ENCODE data around the gene CLCN1. TPM values are rescaled to one million over a fixed set of nuclear protein-coding genes. Genes with fewer than 3 reads are reported as not detected.
A peak's percentile ranks its signal among the peaks of the same experiment; 100 is the strongest.

CLCN1 gene
- total RNA-seq, 1 experiment from 2014 or later, result not detected

DNA sequence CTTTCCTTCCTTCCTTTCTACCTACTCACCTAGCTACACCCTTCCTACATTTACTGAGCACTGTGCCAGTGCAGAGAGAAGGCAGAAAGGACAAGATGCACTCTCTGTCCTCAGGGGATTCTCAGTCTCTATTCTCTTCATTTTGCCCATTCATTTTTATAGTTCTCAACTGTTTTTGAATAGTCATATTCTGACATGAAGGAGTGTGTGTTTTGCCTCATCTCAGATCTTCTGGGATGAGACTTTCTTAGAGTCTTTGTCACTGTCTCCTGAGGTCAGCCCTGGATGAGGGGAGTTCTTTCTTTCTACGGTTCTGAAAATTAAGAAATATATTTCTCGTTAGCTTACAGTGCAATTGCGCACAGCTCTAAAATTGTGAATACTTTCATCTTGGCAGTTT, 21.3 kb downstream of the CLCN1 start:
- H3K9me3 ChIP-seq (replicated peaks), result no peaks in the 10 kb centered on the region
- H3K27me3 ChIP-seq, result 0 out of 2 replicates have a peak, but pooled peaks cover 5% of the 10 kb centered on the region
- H3K36me3 ChIP-seq, result no peaks in the 10 kb centered on the region
- no peak overlapping the region for H3K27ac ChIP-seq
- no peaks in the 10 kb centered on the region for H3K4me1 ChIP-seq
- no peak overlapping the region for H3K4me3 ChIP-seq
- no peak for DNase-seq

GRCh38 chr7:143341842-143342241, 25.9 kb downstream of the CLCN1 start:
- Histone ChIP-seq H3K36me3 (no peaks in the 10 kb centered on the region), H3K27ac (no peak overlapping the region), H3K27me3 (0 out of 2 replicates have a peak, but pooled peaks cover 5% of the 10 kb centered on the region), H3K4me1 (no peaks in the 10 kb centered on the region), H3K4me3 (no peak overlapping the region), H3K9me3 (replicated peaks) (no peaks in the 10 kb centered on the region)
- no peak for DNase-seq

GRCh38 chr7:143343596-143343995, 27.7 kb downstream of the CLCN1 start:
- Histone ChIP-seq H3K27me3 (peaks cover 8% of the 10 kb centered on the region; the same call in 1 of the 2 replicates), H3K27ac (no peak overlapping the region), H3K9me3 (replicated peaks) (no peaks in the 10 kb centered on the region), H3K4me3 (no peak overlapping the region), H3K4me1 (no peaks in the 10 kb centered on the region), H3K36me3 (no peaks in the 10 kb centered on the region)
- DNase-seq, result no peak

- Histone ChIP-seq H3K27ac (no peak overlapping the region), H3K27me3 (peaks cover 11% of the 10 kb centered on the region; the same call in 1 of the 2 replicates), H3K36me3 (no peaks in the 10 kb centered on the region), H3K4me3 (no peak overlapping the region), H3K9me3 (replicated peaks) (no peaks in the 10 kb centered on the region), H3K4me1 (no peaks in the 10 kb centered on the region)
- DNase-seq, result no peak
These were observed 29.6 kb downstream of the CLCN1 start for GRCh38 chr7:143345428-143345900.

DNA sequence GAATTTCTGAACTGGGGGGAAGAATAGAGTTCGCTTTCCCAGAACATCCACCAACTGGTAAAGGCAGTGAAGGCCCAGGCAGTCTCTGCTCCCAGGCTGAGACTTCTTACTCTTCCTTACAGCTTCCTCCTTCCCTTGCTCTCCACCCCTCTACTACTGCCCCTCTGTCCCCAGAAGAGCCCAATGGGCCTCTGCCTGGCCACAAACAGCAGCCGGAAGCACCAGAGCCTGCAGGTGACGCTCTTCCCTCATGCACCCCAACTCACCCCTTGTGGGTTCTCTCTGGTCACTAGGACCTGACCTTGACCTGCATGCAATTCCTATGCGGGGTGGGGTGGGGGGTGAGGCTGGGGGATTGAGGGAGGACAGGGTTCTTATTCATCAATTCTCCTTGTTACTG, 30.1 kb downstream of the CLCN1 start:
- Histone ChIP-seq H3K27me3 (peaks cover 11% of the 10 kb centered on the region), H3K36me3 (no peaks in the 10 kb centered on the region), H3K4me3 (no peak overlapping the region), H3K9me3 (replicated peaks) (no peaks in the 10 kb centered on the region), H3K27ac (no peak overlapping the region), H3K4me1 (no peaks in the 10 kb centered on the region)
- DNase-seq, result no peak

- H3K4me3 ChIP-seq, result no peak overlapping the region
- H3K36me3 ChIP-seq, result no peaks in the 10 kb centered on the region
- H3K27me3 ChIP-seq, result peaks cover 17% of the 10 kb centered on the region
- no peaks in the 10 kb centered on the region for H3K4me1 ChIP-seq
- H3K27ac ChIP-seq, result no peak overlapping the region
- no peak for DNase-seq
- H3K9me3 ChIP-seq (replicated peaks), result no peaks in the 10 kb centered on the region
These were observed 32.0 kb downstream of the CLCN1 start for GRCh38 chr7:143347950-143348349.

- H3K9me3 ChIP-seq (replicated peaks), result no peaks in the 10 kb centered on the region
- H3K4me1 ChIP-seq, result no peaks in the 10 kb centered on the region
- H3K27ac ChIP-seq, result no peak overlapping the region
- no peak for DNase-seq
- peaks cover 25% of the 10 kb centered on the region for H3K27me3 ChIP-seq
- no peak overlapping the region for H3K4me3 ChIP-seq
- no peaks in the 10 kb centered on the region for H3K36me3 ChIP-seq
These were observed 35.1 kb downstream of the CLCN1 start for GRCh38 chr7:143351060-143351459.

DNA sequence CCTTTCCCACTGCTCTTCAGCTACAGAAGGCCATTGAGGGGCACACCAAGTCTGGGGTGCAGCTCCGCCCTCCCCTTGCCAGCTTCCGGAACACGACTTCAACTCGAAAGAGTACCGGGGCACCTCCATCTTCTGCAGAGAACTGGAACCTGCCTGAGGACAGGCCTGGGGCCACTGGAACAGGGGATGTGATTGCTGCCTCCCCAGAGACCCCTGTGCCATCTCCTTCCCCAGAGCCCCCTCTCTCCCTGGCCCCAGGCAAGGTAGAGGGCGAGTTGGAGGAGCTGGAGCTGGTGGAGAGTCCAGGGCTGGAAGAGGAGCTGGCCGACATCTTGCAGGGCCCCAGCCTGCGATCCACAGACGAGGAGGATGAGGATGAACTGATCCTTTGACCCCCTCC, 35.7 kb downstream of the CLCN1 start:
- no peaks in the 10 kb centered on the region for H3K9me3 ChIP-seq (replicated peaks)
- DNase-seq, result no peak
- H3K4me3 ChIP-seq, result no peak overlapping the region
- H3K36me3 ChIP-seq, result no peaks in the 10 kb centered on the region
- H3K27ac ChIP-seq, result no peak overlapping the region
- no peaks in the 10 kb centered on the region for H3K4me1 ChIP-seq
- peaks cover 25% of the 10 kb centered on the region for H3K27me3 ChIP-seq

- no peaks in the 10 kb centered on the region for H3K4me1 ChIP-seq
- H3K36me3 ChIP-seq, result no peaks in the 10 kb centered on the region
- no peak overlapping the region for H3K27ac ChIP-seq
- H3K4me3 ChIP-seq, result no peak overlapping the region
- peaks cover 25% of the 10 kb centered on the region for H3K27me3 ChIP-seq
- no peaks in the 10 kb centered on the region for H3K9me3 ChIP-seq (replicated peaks)
- DNase-seq, result no peak
These were observed 36.7 kb downstream of the CLCN1 start for GRCh38 chr7:143352531-143353002.

- Histone ChIP-seq H3K4me1 (no peaks in the 10 kb centered on the region), H3K36me3 (no peaks in the 10 kb centered on the region), H3K9me3 (replicated peaks) (no peaks in the 10 kb centered on the region), H3K4me3 (no peak overlapping the region), H3K27me3 (peaks cover 25% of the 10 kb centered on the region), H3K27ac (no peak overlapping the region)
- DNase-seq, result no peak
These were observed 38.5 kb downstream of the CLCN1 start for GRCh38 chr7:143354376-143354775.

- Histone ChIP-seq H3K4me1 (no peaks in the 10 kb centered on the region), H3K27ac (no peak overlapping the region), H3K27me3 (peaks cover 29% of the 10 kb centered on the region), H3K9me3 (replicated peaks) (no peaks in the 10 kb centered on the region), H3K36me3 (no peaks in the 10 kb centered on the region), H3K4me3 (no peak overlapping the region)
- DNase-seq, result no peak
These were observed 39.1 kb downstream of the CLCN1 start for GRCh38 chr7:143354965-143355364.

GRCh38 chr7:143355450-143356385, 39.8 kb downstream of the CLCN1 start:
- DNase-seq, result no peak
- peaks cover 34% of the 10 kb centered on the region for H3K27me3 ChIP-seq
- no peaks in the 10 kb centered on the region for H3K4me1 ChIP-seq
- H3K4me3 ChIP-seq, result no peak overlapping the region
- H3K9me3 ChIP-seq (replicated peaks), result no peaks in the 10 kb centered on the region
- no peak overlapping the region for H3K27ac ChIP-seq
- no peaks in the 10 kb centered on the region for H3K36me3 ChIP-seq

DNA sequence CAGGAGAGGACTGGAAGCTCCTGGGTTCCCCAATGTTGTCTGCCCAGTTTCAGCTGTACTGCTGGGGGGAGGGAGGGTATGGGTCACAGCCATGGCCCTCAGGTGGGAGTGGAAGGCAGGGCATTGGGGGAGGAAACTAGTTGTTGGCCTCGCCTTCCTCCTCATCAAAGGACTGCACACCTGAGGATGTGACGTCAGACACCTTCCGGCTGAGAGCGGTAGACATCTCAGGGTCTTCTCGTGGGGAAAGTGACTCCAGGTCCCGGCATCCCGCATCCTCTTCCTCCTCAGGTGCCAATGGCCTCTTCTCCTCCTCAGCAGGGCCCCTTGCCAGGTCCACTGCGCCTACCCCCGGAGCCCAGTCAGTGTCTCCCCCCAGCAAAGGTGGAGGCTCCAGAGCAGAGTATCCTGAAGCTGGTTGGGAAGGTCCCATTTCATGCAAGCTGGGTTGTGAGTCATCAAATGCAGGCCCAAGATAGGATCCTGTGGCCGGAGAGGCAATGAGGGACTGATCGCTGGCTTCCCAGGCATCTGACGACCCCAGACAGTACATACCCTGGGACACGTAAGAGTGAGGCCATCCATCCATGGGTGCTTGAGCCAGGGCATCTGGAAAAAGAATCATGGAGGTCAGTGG, 40.6 kb downstream of the CLCN1 start:
- H3K27ac ChIP-seq, result no peak overlapping the region
- DNase-seq, result no peak
- H3K27me3 ChIP-seq, result peaks cover 38% of the 10 kb centered on the region
- H3K4me1 ChIP-seq, result no peaks in the 10 kb centered on the region
- H3K9me3 ChIP-seq (replicated peaks), result no peaks in the 10 kb centered on the region
- H3K36me3 ChIP-seq, result no peaks in the 10 kb centered on the region
- H3K4me3 ChIP-seq, result no peak overlapping the region

GRCh38 chr7:143358626-143359025, 42.7 kb downstream of the CLCN1 start:
- no peak overlapping the region for H3K4me3 ChIP-seq

GRCh38 chr7:143359771-143360353, 44.0 kb downstream of the CLCN1 start:
- Histone ChIP-seq H3K4me1 (no peaks in the 10 kb centered on the region), H3K27me3 (peaks cover 49% of the 10 kb centered on the region), H3K9me3 (replicated peaks) (no peaks in the 10 kb centered on the region), H3K4me3 (no peak overlapping the region), H3K36me3 (no peaks in the 10 kb centered on the region), H3K27ac (no peak overlapping the region)
- no peak for DNase-seq

More at GRCh38 chr7:143358626-143359025, 42.7 kb downstream of the CLCN1 start:
- no peaks in the 10 kb centered on the region for H3K9me3 ChIP-seq (replicated peaks)
- H3K27ac ChIP-seq, result no peak overlapping the region
- H3K27me3 ChIP-seq, result peaks cover 40% of the 10 kb centered on the region
- DNase-seq, result peak in 1 of 2 experiments; percentile 23
- H3K36me3 ChIP-seq, result no peaks in the 10 kb centered on the region
- no peaks in the 10 kb centered on the region for H3K4me1 ChIP-seq
